ENCODE data around the gene MECR.

MECR gene

GRCh38 chr1:29230553-29231378 lies at the start of gene MECR:
TSS of gene MECR (minus strand) at chr1:29230934. CDS start at chr1:29230906, 28 bp downstream.
- peak; percentile 98 for DNase-seq (ENCODE audit: low spot score)

- no peak for DNase-seq (ENCODE audit: low spot score)
These were observed 49.2 kb upstream of the MECR start for GRCh38 chr1:29279951-29280391.

GRCh38 chr1:29279406-29279805 lies 48.7 kb upstream of the MECR start:
- no peak for DNase-seq (ENCODE audit: low spot score)

- no peak for DNase-seq (ENCODE audit: low spot score)
These were observed 47.4 kb upstream of the MECR start for GRCh38 chr1:29278124-29278523.

GRCh38 chr1:29275435-29275834 lies 44.7 kb upstream of the MECR start:
- no peak for DNase-seq (ENCODE audit: low spot score)

GRCh38 chr1:29272147-29272907 lies 41.6 kb upstream of the MECR start:
- DNase-seq (ENCODE audit: low spot score): no peak

GRCh38 chr1:29271724-29272123 lies 41.0 kb upstream of the MECR start:
- peak; percentile 84 for DNase-seq (ENCODE audit: low spot score)

GRCh38 chr1:29270929-29271521 lies 40.3 kb upstream of the MECR start:
- no peak for DNase-seq (ENCODE audit: low spot score)

- DNase-seq (ENCODE audit: low spot score): no peak
These were observed 38.6 kb upstream of the MECR start for GRCh38 chr1:29269382-29269781.

- DNase-seq (ENCODE audit: low spot score): no peak
These were observed 36.8 kb upstream of the MECR start for GRCh38 chr1:29267321-29268070.

GRCh38 chr1:29266912-29267311 lies 36.2 kb upstream of the MECR start:
- DNase-seq (ENCODE audit: low spot score): no peak

GRCh38 chr1:29264773-29265389 lies 34.1 kb upstream of the MECR start:
- DNase-seq (ENCODE audit: low spot score): no peak

- no peak for DNase-seq (ENCODE audit: low spot score)
These were observed 29.8 kb upstream of the MECR start for GRCh38 chr1:29260531-29260930.

GRCh38 chr1:29259802-29260441 lies 29.2 kb upstream of the MECR start:
- DNase-seq (ENCODE audit: low spot score): peak; percentile 94

GRCh38 chr1:29258976-29259801 lies 28.5 kb upstream of the MECR start:
- DNase-seq (ENCODE audit: low spot score): peak; percentile 62

GRCh38 chr1:29258189-29258975 lies 27.6 kb upstream of the MECR start:
- DNase-seq (ENCODE audit: low spot score): no peak

GRCh38 chr1:29256979-29257804 lies 26.5 kb upstream of the MECR start:
- no peak for DNase-seq (ENCODE audit: low spot score)

- peak; percentile 26 for DNase-seq (ENCODE audit: low spot score)
These were observed 25.7 kb upstream of the MECR start for GRCh38 chr1:29256394-29256793.
